ENCODE data around the gene MRPL21. TPM values are rescaled to one million over a fixed set of nuclear protein-coding genes. Genes with fewer than 3 reads are reported as not detected.

Gene MRPL21
- total and polyA plus RNA-seq, 9 of the 15 experiments (the other 6 are each of a cell fraction or from before 2014, with no cell fraction given), result 196 to 618 (median 232) TPM

- peak in 1 of 2 experiments; percentile 47; a peak in 2 of 4 replicates for TF ChIP-seq RAD21 (CRISPR knock-in tag; conservative IDR thresholded peaks at IDR 0.05 in 1 of 2, IDR thresholded peaks at IDR 0.05 in 1 of 2)
- TF ChIP-seq SMC3 (conservative IDR thresholded peaks at IDR 0.05; ENCODE audit: insufficient read depth, low read depth, low read length), result peak; percentile 50; the same call in 1 of the 2 replicates
- TF ChIP-seq LARP7 (IDR thresholded peaks at IDR 0.05), result no peak
- no peak for TF ChIP-seq SIN3A (IDR thresholded peaks at IDR 0.05; ENCODE audit: borderline replicate concordance in 2 of 2, control insufficient read depth in 1 of 2, low read depth in 2 of 2, low read length in 2 of 2)
- no peak for TF ChIP-seq RERE (CRISPR knock-in tag; IDR thresholded peaks at IDR 0.05; ENCODE audit: borderline replicate concordance)
- peak; percentile 52 to 63 (median 59); a peak in 5 of 6 replicates for TF ChIP-seq CTCF (IDR thresholded peaks at IDR 0.05 in 2 of 3, conservative IDR thresholded peaks at IDR 0.05 in 1 of 3; ENCODE audit: insufficient read depth in 2 of 3, low read depth in 1 of 3, low read length in 3 of 3)
These were observed 46.6 kb upstream of the MRPL21 start (continued) for GRCh38 chr11:68950270-68950669.

Measured in K562 (cell line).